ENCODE results near the gene NSRP1. TPM values are rescaled to one million over a fixed set of nuclear protein-coding genes. Genes with fewer than 3 reads are reported as not detected.

NSRP1 gene
- total RNA-seq, 4 donors from 2014 or later = 7.4 to 23.8 (median 17.8) TPM

- intact Hi-C loops (cut with DNase I; ENCODE audit: low total_unique reads) = no loop called here
- no peak overlapping the region for H3K4me3 ChIP-seq (ENCODE audit: low read depth, poor library complexity, severe bottlenecking)
- WGBS, 2 donors = 88 to 89% methylated on average over 5 of the region's 5 CpGs
- no peak for DNase-seq (ENCODE audit: low spot score in 2 of 2)
- TF ChIP-seq POLR2A (IDR thresholded peaks at IDR 0.05) (no peak), CTCF (IDR thresholded peaks at IDR 0.05) (no peak)
Observed at GRCh38 chr17:30220414-30220813, 103.8 kb downstream of the NSRP1 start.

- intact Hi-C loops (cut with DNase I; ENCODE audit: low total_unique reads) = no loop called here
- no peak for DNase-seq (ENCODE audit: low spot score in 2 of 2)
- H3K4me3 ChIP-seq (ENCODE audit: low read depth, poor library complexity, severe bottlenecking) = no peak overlapping the region
- WGBS, 2 donors = 88 to 89% methylated on average over 9 to 10 of the region's 10 CpGs
- TF ChIP-seq CTCF (IDR thresholded peaks at IDR 0.05) (no peak), POLR2A (IDR thresholded peaks at IDR 0.05) (no peak)
Observed at GRCh38 chr17:30221346-30221745, 104.7 kb downstream of the NSRP1 start.

GRCh38 chr17:30222251-30222650 is 105.6 kb downstream of the NSRP1 start:
- 89% methylated on average over 4 of the region's 4 CpGs for WGBS, 2 donors
- H3K4me3 ChIP-seq (ENCODE audit: low read depth, poor library complexity, severe bottlenecking) = no peak overlapping the region
- no peak for DNase-seq (ENCODE audit: low spot score in 2 of 2)
- intact Hi-C loops (cut with DNase I; ENCODE audit: low total_unique reads) = no loop called here
- no peak for TF ChIP-seq CTCF (IDR thresholded peaks at IDR 0.05)
- TF ChIP-seq POLR2A (IDR thresholded peaks at IDR 0.05) = no peak

GRCh38 chr17:30222721-30223175 is 106.1 kb downstream of the NSRP1 start:
- WGBS, 2 donors = 89 to 94% methylated on average over 12 to 13 of the region's 13 CpGs
- H3K4me3 ChIP-seq (ENCODE audit: low read depth, poor library complexity, severe bottlenecking) = no peak overlapping the region
- DNase-seq (ENCODE audit: low spot score in 2 of 2) = peak in 1 of 2 donors; percentile 37
- intact Hi-C loops (cut with DNase I; ENCODE audit: low total_unique reads) = no loop called here
- TF ChIP-seq CTCF (IDR thresholded peaks at IDR 0.05) (no peak), POLR2A (IDR thresholded peaks at IDR 0.05) (no peak)

GRCh38 chr17:30224419-30224960 is 107.9 kb downstream of the NSRP1 start:
- intact Hi-C loops (cut with DNase I; ENCODE audit: low total_unique reads) = no loop called here
- TF ChIP-seq CTCF (IDR thresholded peaks at IDR 0.05) (no peak), POLR2A (IDR thresholded peaks at IDR 0.05) (no peak)
- WGBS, 2 donors = 61 to 77% methylated on average over 8 of the region's 8 CpGs
- no peak overlapping the region for H3K4me3 ChIP-seq (ENCODE audit: low read depth, poor library complexity, severe bottlenecking)
- no peak for DNase-seq (ENCODE audit: low spot score in 2 of 2)

- no peak overlapping the region for H3K4me3 ChIP-seq (ENCODE audit: low read depth, poor library complexity, severe bottlenecking)
- WGBS, 2 donors = 51 to 53% methylated on average over 3 of the region's 3 CpGs
- DNase-seq (ENCODE audit: low spot score in 2 of 2) = no peak
- TF ChIP-seq POLR2A (IDR thresholded peaks at IDR 0.05) (no peak), CTCF (IDR thresholded peaks at IDR 0.05) (no peak)
- intact Hi-C loops (cut with DNase I; ENCODE audit: low total_unique reads) = no loop called here
Observed at GRCh38 chr17:30225112-30225511, 108.5 kb downstream of the NSRP1 start.
